Parathyroid adenoma (tissue), 2 donors: Measurements from ENCODE around the gene ZNF181.
A peak's percentile ranks its signal among the peaks of the same experiment; 100 is the strongest.

Source experiments
- H2AFZ ChIP-seq: fragments of 300-600 bp; sonication (generic); one replicate; pipeline ENCODE4 v1.7.0; 2017; ENCODE audit warnings: antibody characterized with exemption, mild to moderate bottlenecking
- H3K27ac ChIP-seq: fragments of 300-600 bp; sonication (generic); one replicate; pipeline ENCODE4 v1.7.0; 2017
- H3K27me3 ChIP-seq: fragments of 300-600 bp; sonication (generic); one replicate; pipeline ENCODE4 v1.7.0; 2017; ENCODE audit warnings: low read length; ENCODE audit not compliant: control insufficient read depth, insufficient read depth
- H3K36me3 ChIP-seq: fragments of 300-600 bp; sonication (generic); one replicate; pipeline ENCODE4 v1.7.0; 2017; ENCODE audit warnings: low read length; ENCODE audit not compliant: control insufficient read depth, insufficient read depth
- H3K4me1 ChIP-seq: fragments of 300-600 bp; sonication (generic); one replicate; pipeline ENCODE4 v1.7.0; 2017; ENCODE audit warnings: control low read depth
- H3K4me2 ChIP-seq: fragments of 300-600 bp; sonication (generic); one replicate; pipeline ENCODE4 v1.7.0; 2017; ENCODE audit warnings: low read length
- H3K4me3 ChIP-seq: fragments of 300-600 bp; sonication (generic); one replicate; pipeline ENCODE4 v1.7.0; 2017; ENCODE audit warnings: low read depth, low read length
- H3K79me2 ChIP-seq: fragments of 300-600 bp; sonication (generic); one replicate; pipeline ENCODE4 v1.7.0; 2017; ENCODE audit warnings: control low read depth
- H3K9ac ChIP-seq: fragments of 300-600 bp; sonication (generic); one replicate; pipeline ENCODE4 v1.7.0; 2017; ENCODE audit warnings: mild to moderate bottlenecking
- H3K9me3 ChIP-seq: fragments of 300-600 bp; sonication (generic); one replicate; pipeline ENCODE4 v1.7.0; 2017; ENCODE audit warnings: low read length; ENCODE audit not compliant: control insufficient read depth
- TF ChIP-seq, protein P1 (sequence below): fragments of 300-600 bp; sonication (generic); IDR thresholded peaks from one replicate; pipeline ENCODE4 v1.7.0; 2017; ENCODE audit warnings: antibody characterized with exemption, mild to moderate bottlenecking
- donor health status: primary hyperparathyroidism.

Gene ZNF181

DNA sequence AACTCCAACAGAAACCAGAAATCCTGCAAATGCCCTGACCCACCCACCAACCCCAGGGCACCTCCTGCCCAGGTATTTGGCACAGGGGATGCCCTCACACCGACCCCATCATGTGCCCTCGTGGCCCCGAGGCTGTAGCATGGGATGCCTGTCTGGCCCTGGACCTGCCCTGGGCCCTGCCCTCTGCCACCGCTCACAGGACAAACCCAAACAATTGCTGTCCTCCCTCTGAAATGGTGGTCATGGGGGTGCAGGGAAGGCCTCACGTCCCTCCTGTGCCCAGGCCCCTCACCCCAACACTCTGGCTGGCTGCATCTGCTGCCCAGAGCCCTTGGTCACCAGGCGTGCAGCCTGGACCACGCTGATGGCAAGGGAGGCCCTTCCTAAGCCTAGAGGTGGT lies 2.1 kb upstream of the ZNF181 start:
- TF ChIP-seq, protein P1, sequence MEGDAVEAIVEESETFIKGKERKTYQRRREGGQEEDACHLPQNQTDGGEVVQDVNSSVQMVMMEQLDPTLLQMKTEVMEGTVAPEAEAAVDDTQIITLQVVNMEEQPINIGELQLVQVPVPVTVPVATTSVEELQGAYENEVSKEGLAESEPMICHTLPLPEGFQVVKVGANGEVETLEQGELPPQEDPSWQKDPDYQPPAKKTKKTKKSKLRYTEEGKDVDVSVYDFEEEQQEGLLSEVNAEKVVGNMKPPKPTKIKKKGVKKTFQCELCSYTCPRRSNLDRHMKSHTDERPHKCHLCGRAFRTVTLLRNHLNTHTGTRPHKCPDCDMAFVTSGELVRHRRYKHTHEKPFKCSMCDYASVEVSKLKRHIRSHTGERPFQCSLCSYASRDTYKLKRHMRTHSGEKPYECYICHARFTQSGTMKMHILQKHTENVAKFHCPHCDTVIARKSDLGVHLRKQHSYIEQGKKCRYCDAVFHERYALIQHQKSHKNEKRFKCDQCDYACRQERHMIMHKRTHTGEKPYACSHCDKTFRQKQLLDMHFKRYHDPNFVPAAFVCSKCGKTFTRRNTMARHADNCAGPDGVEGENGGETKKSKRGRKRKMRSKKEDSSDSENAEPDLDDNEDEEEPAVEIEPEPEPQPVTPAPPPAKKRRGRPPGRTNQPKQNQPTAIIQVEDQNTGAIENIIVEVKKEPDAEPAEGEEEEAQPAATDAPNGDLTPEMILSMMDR = no peak
- Histone ChIP-seq H3K79me2 (peaks cover 2% of the 10 kb centered on the region), H3K4me2 (no peak overlapping the region), H3K9ac (no peak overlapping the region), H3K4me1 (peaks cover 7% of the 10 kb centered on the region), H3K27me3 (no peaks in the 10 kb centered on the region), H3K9me3 (no peaks in the 10 kb centered on the region), H3K27ac (no peak overlapping the region), H3K36me3 (peaks cover 4% of the 10 kb centered on the region), H2AFZ (no peak overlapping the region), H3K4me3 (no peak overlapping the region)

DNA sequence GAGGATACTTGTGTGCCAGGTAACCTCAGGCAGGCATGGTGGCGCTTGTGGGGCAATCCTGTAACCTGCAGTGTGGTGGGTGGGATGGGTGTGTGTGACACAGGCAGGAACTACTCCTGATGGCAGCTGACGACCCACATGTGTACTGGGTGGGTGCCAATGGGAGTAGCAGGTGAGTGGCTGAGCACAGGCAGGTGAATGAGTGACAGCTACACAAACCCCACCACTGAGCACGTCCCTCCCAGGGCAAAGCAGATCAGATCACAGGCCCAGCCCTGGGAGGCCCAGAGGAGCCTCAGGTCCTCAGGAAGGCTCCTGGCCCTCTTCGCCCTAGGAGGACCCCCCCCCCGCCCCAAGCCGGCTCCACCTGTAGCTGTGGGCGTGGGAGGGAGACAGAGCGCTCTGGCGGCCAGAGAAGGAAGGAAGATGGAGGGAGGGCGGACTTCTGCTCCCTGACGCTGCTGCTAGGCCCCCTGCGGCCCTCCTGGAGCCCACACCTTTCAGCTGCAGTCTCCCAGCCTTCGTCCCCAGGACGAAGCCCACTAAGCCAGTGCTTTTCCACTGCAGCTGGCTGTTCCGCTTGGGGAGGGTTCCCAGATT lies 1.3 kb upstream of the ZNF181 start:
- Histone ChIP-seq H3K9me3 (no peaks in the 10 kb centered on the region), H2AFZ (peak overlapping the region; percentile 90), H3K4me3 (peak overlapping the region; percentile 87), H3K9ac (no peak overlapping the region), H3K27ac (peak overlapping the region; percentile 89), H3K4me1 (peaks cover 7% of the 10 kb centered on the region), H3K36me3 (peaks cover 4% of the 10 kb centered on the region), H3K4me2 (peak overlapping the region; percentile 89), H3K27me3 (no peaks in the 10 kb centered on the region), H3K79me2 (peaks cover 2% of the 10 kb centered on the region)
- TF ChIP-seq, protein P1 = no peak

DNA sequence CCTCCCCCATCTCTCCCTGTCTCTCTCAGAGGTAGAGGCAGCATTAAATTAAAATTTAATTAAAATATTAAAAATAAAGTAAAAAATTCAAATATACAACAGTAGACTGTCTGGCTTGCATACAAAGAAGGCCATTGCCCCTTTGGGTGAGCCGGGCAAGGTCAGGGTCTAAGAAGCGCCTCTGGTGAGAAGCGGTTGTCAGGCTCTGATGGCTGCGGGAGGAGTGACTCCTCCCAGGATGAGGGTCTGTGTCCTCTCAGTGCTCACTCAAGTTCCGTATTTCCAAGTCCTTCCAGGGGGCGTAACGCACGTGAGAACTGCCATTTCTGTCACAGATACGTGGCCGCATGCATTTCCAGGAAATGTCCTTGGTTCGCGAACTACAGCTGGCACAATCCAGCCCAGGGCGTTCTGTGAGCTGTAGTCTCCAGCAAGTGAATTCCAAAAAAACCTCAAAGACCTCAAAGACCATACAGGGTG lies 737 bp upstream of the ZNF181 start:
- H3K27ac ChIP-seq = peak overlapping the region; percentile 89
- H3K4me2 ChIP-seq = peak overlapping the region; percentile 89
- peaks cover 2% of the 10 kb centered on the region for H3K79me2 ChIP-seq
- H3K9ac ChIP-seq = peak overlapping the region; percentile 70
- peak overlapping the region; percentile 90 for H2AFZ ChIP-seq
- H3K4me1 ChIP-seq = peaks cover 7% of the 10 kb centered on the region
- TF ChIP-seq, protein P1 = no peak
- peaks cover 4% of the 10 kb centered on the region for H3K36me3 ChIP-seq
- H3K9me3 ChIP-seq = no peaks in the 10 kb centered on the region
- H3K27me3 ChIP-seq = no peaks in the 10 kb centered on the region
- peak overlapping the region; percentile 87 for H3K4me3 ChIP-seq

DNA sequence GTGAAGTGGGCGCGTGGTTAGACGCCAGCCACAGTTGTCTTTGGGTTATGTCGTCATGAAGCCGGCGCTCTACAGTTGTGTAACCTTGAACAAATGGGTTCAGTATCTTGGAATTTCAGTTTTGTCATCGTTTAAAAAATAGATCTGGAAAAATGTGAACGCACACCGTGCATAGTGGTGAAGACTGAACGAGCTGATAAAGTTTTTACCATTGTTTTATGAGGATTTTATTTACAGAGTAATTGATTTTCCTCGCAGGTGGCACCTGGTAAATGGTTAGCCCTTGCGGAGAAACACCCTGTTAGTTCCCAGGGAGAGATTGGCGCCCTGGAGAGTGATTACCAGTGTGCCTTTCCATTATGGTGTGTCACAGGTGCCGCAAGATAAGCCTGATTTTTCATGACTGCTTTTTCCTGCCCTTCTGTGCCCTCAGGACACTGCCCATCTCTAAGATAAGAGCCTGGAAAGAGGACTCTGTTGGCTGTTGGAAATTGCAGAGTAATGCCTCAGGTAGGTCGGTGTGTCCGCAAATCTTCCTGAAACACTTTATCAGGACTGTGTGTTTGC lies 577 bp downstream of the ZNF181 start:
- H3K79me2 ChIP-seq = peaks cover 2% of the 10 kb centered on the region
- H3K9me3 ChIP-seq = no peaks in the 10 kb centered on the region
- peak overlapping the region; percentile 79 for H3K4me2 ChIP-seq
- H2AFZ ChIP-seq = peak overlapping the region; percentile 90
- H3K36me3 ChIP-seq = peaks cover 12% of the 10 kb centered on the region
- H3K27ac ChIP-seq = peak overlapping the region; percentile 89
- H3K4me1 ChIP-seq = peaks cover 7% of the 10 kb centered on the region
- peak overlapping the region; percentile 70 for H3K9ac ChIP-seq
- TF ChIP-seq, protein P1 = no peak
- H3K4me3 ChIP-seq = peak overlapping the region; percentile 87
- no peaks in the 10 kb centered on the region for H3K27me3 ChIP-seq
